Measurements from ENCODE around the gene ZNF837.
"Not testable (repeated sequence)": the region's sequence is repeated elsewhere in the genome, so short reads cannot be mapped to it uniquely, and the experiment has no call there.

DNA sequence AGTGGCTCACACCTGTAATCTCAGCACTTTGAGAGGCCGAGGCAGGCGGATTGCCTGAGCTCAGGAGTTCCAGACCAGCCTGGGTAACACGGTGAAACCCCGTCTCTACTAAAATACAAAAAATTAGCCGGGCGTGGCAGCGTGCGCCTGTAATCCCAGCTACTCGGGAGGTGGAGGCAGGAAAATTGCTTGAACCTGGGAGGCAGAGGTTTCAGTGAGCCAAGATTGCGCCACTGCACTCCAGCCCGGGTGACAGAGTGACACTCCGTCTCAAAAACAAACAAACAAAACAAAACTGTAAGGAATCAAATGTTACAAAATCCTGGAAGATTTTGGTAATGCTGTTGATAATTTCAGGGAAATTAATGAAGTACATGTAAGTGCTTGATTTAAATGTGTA is 32.8 kb downstream of the ZNF837 start:
- TF ChIP-seq, protein P1, sequence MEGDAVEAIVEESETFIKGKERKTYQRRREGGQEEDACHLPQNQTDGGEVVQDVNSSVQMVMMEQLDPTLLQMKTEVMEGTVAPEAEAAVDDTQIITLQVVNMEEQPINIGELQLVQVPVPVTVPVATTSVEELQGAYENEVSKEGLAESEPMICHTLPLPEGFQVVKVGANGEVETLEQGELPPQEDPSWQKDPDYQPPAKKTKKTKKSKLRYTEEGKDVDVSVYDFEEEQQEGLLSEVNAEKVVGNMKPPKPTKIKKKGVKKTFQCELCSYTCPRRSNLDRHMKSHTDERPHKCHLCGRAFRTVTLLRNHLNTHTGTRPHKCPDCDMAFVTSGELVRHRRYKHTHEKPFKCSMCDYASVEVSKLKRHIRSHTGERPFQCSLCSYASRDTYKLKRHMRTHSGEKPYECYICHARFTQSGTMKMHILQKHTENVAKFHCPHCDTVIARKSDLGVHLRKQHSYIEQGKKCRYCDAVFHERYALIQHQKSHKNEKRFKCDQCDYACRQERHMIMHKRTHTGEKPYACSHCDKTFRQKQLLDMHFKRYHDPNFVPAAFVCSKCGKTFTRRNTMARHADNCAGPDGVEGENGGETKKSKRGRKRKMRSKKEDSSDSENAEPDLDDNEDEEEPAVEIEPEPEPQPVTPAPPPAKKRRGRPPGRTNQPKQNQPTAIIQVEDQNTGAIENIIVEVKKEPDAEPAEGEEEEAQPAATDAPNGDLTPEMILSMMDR (IDR thresholded peaks at IDR 0.05): not testable (repeated sequence)
- not testable (repeated sequence) for TF ChIP-seq NR1H2 (CRISPR knock-in tag; IDR thresholded peaks at IDR 0.05)
- TF ChIP-seq, protein P2, sequence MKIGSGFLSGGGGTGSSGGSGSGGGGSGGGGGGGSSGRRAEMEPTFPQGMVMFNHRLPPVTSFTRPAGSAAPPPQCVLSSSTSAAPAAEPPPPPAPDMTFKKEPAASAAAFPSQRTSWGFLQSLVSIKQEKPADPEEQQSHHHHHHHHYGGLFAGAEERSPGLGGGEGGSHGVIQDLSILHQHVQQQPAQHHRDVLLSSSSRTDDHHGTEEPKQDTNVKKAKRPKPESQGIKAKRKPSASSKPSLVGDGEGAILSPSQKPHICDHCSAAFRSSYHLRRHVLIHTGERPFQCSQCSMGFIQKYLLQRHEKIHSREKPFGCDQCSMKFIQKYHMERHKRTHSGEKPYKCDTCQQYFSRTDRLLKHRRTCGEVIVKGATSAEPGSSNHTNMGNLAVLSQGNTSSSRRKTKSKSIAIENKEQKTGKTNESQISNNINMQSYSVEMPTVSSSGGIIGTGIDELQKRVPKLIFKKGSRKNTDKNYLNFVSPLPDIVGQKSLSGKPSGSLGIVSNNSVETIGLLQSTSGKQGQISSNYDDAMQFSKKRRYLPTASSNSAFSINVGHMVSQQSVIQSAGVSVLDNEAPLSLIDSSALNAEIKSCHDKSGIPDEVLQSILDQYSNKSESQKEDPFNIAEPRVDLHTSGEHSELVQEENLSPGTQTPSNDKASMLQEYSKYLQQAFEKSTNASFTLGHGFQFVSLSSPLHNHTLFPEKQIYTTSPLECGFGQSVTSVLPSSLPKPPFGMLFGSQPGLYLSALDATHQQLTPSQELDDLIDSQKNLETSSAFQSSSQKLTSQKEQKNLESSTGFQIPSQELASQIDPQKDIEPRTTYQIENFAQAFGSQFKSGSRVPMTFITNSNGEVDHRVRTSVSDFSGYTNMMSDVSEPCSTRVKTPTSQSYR (CRISPR knock-in tag; IDR thresholded peaks at IDR 0.05): not testable (repeated sequence)
- TF ChIP-seq, protein P3, sequence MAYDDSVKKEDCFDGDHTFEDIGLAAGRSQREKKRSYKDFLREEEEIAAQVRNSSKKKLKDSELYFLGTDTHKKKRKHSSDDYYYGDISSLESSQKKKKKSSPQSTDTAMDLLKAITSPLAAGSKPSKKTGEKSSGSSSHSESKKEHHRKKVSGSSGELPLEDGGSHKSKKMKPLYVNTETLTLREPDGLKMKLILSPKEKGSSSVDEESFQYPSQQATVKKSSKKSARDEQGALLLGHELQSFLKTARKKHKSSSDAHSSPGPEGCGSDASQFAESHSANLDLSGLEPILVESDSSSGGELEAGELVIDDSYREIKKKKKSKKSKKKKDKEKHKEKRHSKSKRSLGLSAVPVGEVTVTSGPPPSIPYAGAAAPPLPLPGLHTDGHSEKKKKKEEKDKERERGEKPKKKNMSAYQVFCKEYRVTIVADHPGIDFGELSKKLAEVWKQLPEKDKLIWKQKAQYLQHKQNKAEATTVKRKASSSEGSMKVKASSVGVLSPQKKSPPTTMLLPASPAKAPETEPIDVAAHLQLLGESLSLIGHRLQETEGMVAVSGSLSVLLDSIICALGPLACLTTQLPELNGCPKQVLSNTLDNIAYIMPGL (CRISPR knock-in tag; IDR thresholded peaks at IDR 0.05): not testable (repeated sequence)
